HEK293 (cell line): Measurements from ENCODE around the gene ITPKB.

ENCODE experiments used
- EGR2 ChIP-seq: fragments of 450-650 bp; formaldehyde crosslinking; IDR thresholded peaks from 2 replicates; pipeline ENCODE4 v1.5.1; 2016; ENCODE audit warnings: low read depth, missing biosample characterization, missing genetic modification characterization
- HOXA7 ChIP-seq: sonication (generic); formaldehyde crosslinking; IDR thresholded peaks from 2 replicates; pipeline ENCODE4 v1.8.1; 2022; ENCODE audit warnings: missing genetic modification reagents, borderline replicate concordance
- ZFHX2 ChIP-seq: fragments of 450-650 bp; formaldehyde crosslinking; conservative IDR thresholded peaks from 2 replicates; pipeline ENCODE4 v1.5.1; 2016; ENCODE audit warnings: missing biosample characterization, missing genetic modification characterization
- ZNF132 ChIP-seq: fragments of 450-650 bp; formaldehyde crosslinking; IDR thresholded peaks from 2 replicates; pipeline ENCODE4 v1.5.1; 2017; ENCODE audit warnings: missing biosample characterization, missing genetic modification characterization, borderline replicate concordance
- ZNF23 ChIP-seq: fragments of 450-650 bp; formaldehyde crosslinking; IDR thresholded peaks from 2 replicates; pipeline ENCODE4 v1.5.1; 2016; ENCODE audit warnings: missing biosample characterization, missing genetic modification characterization, borderline replicate concordance
- ZNF239 ChIP-seq: fragments of 450-650 bp; formaldehyde crosslinking; IDR thresholded peaks from 2 replicates; pipeline ENCODE4 v1.5.1; 2016; ENCODE audit warnings: missing biosample characterization, missing genetic modification characterization
- ZNF248 ChIP-seq: fragments of 450-650 bp; formaldehyde crosslinking; IDR thresholded peaks from 2 replicates; pipeline ENCODE4 v1.5.1; 2017; ENCODE audit warnings: missing biosample characterization, missing genetic modification characterization
- ZNF335 ChIP-seq: fragments of 450-650 bp; formaldehyde crosslinking; conservative IDR thresholded peaks from 2 replicates; pipeline ENCODE4 v1.5.1; 2016; ENCODE audit warnings: missing biosample characterization, missing genetic modification characterization
- ZNF366 ChIP-seq: fragments of 450-650 bp; formaldehyde crosslinking; conservative IDR thresholded peaks from 2 replicates; pipeline ENCODE4 v1.5.1; 2016; ENCODE audit warnings: missing biosample characterization, missing genetic modification characterization
- ZNF473 ChIP-seq: fragments of 450-650 bp; formaldehyde crosslinking; IDR thresholded peaks from 2 replicates; pipeline ENCODE4 v1.5.1; 2017; ENCODE audit warnings: missing biosample characterization, missing genetic modification characterization
- ZNF549 ChIP-seq: fragments of 450-650 bp; IDR thresholded peaks from 2 replicates; pipeline ENCODE4 v1.5.1; 2018; ENCODE audit warnings: missing biosample characterization, missing genetic modification characterization, mild to moderate bottlenecking, inconsistent platforms, moderate library complexity
- ZNF600 ChIP-seq: fragments of 450-650 bp; formaldehyde crosslinking; IDR thresholded peaks from 2 replicates; pipeline ENCODE4 v1.5.1; 2016; ENCODE audit warnings: missing biosample characterization, missing genetic modification characterization
- ZNF629 ChIP-seq: fragments of 450-650 bp; formaldehyde crosslinking; IDR thresholded peaks from 2 replicates; pipeline ENCODE4 v1.5.1; 2017; ENCODE audit warnings: missing biosample characterization, missing genetic modification characterization
- ZNF660 ChIP-seq: fragments of 450-650 bp; IDR thresholded peaks from 2 replicates; pipeline ENCODE4 v1.5.1; 2018; ENCODE audit warnings: missing biosample characterization, mild to moderate bottlenecking, missing genetic modification characterization
- ZNF791 ChIP-seq: fragments of 450-650 bp; formaldehyde crosslinking; IDR thresholded peaks from 2 replicates; pipeline ENCODE4 v1.5.1; 2016; ENCODE audit warnings: missing biosample characterization, missing genetic modification characterization
- ZSCAN16 ChIP-seq: fragments of 450-650 bp; formaldehyde crosslinking; IDR thresholded peaks from 2 replicates; pipeline ENCODE4 v1.5.1; 2016; ENCODE audit warnings: missing biosample characterization, missing genetic modification characterization
- TF ChIP-seq, protein P1 (sequence below): fragments of 450-650 bp; formaldehyde crosslinking; IDR thresholded peaks from 2 replicates; pipeline ENCODE4 v1.5.1; 2017; ENCODE audit warnings: missing biosample characterization, missing genetic modification characterization
- TF ChIP-seq, protein P2 (sequence below): fragments of 450-650 bp; formaldehyde crosslinking; IDR thresholded peaks from 2 replicates; pipeline ENCODE4 v1.5.1; 2016; ENCODE audit warnings: missing biosample characterization, missing genetic modification characterization
- TF ChIP-seq, protein P3 (sequence below): fragments of 450-650 bp; formaldehyde crosslinking; IDR thresholded peaks from 2 replicates; pipeline ENCODE4 v1.5.1; 2016; ENCODE audit warnings: missing biosample characterization, missing genetic modification characterization
- TF ChIP-seq, protein P4 (sequence below): fragments of 450-650 bp; formaldehyde crosslinking; IDR thresholded peaks from 2 replicates; pipeline ENCODE4 v1.5.1; 2016; ENCODE audit warnings: missing biosample characterization, missing genetic modification characterization, borderline replicate concordance
- TF ChIP-seq, protein P5 (sequence below): fragments of 450-650 bp; formaldehyde crosslinking; IDR thresholded peaks from 2 replicates; pipeline ENCODE4 v1.5.0; 2017; ENCODE audit warnings: missing biosample characterization, missing genetic modification characterization, borderline replicate concordance
- TF ChIP-seq, protein P6 (sequence below): fragments of 450-650 bp; formaldehyde crosslinking; IDR thresholded peaks from 2 replicates; pipeline ENCODE4 v1.5.1; 2016; ENCODE audit warnings: missing biosample characterization, missing genetic modification characterization
- TF ChIP-seq, protein P7 (sequence below): fragments of 450-650 bp; formaldehyde crosslinking; IDR thresholded peaks from 2 replicates; pipeline ENCODE4 v1.5.1; 2016; ENCODE audit warnings: missing biosample characterization, missing genetic modification characterization

The ITPKB gene

DNA sequence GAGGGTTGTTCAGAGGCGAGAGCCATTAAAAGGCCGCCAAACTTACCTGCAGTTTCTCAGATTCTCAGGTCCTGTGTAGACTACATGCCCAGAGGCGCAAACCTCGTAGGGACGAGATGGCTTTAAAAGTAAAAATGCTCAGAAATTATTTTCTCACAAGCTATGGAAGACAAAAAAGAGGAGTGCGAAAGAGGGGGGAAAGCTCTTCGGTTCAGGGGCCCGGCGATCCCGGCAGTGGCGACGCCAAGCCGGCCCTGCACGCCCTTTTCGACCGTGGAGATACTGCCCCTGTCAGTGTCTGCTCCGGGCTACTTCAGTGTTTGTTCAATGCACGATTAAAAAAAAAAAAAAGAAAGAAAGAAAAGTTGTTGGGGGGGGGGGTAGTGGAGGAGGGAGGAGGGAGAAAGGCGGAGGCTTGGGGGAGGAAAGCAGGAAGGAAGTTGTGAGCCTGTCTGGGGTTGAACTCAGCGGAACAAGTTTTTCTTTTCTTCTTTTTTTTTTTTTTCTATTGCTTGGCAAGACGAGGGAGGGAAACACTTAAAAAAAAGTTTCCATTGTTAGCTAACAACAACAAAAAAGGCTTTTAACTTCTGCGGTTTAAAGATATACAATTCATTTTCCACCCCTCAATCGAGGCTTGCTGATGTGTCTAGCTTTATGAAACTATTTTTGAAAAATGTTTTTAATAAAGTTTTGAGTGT lies at the start of gene ITPKB (continued):
- TF ChIP-seq ZNF248 (tag by site-specific recombination) (no peak), ZNF132 (tag by site-specific recombination) (no peak), ZNF791 (no peak), ZNF239 (tag by site-specific recombination) (no peak), ZNF549 (no peak), ZNF23 (no peak), ZNF366 (no peak), ZNF629 (tag by site-specific recombination) (peak; percentile 20; the same call in 1 of the 2 replicates), ZNF660 (tag by site-specific recombination) (no peak), ZNF600 (tag by site-specific recombination) (no peak), EGR2 (no peak), ZSCAN16 (tag by site-specific recombination) (no peak), ZFHX2 (tag by site-specific recombination) (no peak), ZNF335 (tag by site-specific recombination) (peak; percentile 85), HOXA7 (CRISPR knock-in tag) (no peak), ZNF473 (tag by site-specific recombination) (no peak)
- TF ChIP-seq, protein P1, sequence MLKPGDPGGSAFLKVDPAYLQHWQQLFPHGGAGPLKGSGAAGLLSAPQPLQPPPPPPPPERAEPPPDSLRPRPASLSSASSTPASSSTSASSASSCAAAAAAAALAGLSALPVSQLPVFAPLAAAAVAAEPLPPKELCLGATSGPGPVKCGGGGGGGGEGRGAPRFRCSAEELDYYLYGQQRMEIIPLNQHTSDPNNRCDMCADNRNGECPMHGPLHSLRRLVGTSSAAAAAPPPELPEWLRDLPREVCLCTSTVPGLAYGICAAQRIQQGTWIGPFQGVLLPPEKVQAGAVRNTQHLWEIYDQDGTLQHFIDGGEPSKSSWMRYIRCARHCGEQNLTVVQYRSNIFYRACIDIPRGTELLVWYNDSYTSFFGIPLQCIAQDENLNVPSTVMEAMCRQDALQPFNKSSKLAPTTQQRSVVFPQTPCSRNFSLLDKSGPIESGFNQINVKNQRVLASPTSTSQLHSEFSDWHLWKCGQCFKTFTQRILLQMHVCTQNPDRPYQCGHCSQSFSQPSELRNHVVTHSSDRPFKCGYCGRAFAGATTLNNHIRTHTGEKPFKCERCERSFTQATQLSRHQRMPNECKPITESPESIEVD (tag by site-specific recombination) = peak; percentile 82
- TF ChIP-seq, protein P2, sequence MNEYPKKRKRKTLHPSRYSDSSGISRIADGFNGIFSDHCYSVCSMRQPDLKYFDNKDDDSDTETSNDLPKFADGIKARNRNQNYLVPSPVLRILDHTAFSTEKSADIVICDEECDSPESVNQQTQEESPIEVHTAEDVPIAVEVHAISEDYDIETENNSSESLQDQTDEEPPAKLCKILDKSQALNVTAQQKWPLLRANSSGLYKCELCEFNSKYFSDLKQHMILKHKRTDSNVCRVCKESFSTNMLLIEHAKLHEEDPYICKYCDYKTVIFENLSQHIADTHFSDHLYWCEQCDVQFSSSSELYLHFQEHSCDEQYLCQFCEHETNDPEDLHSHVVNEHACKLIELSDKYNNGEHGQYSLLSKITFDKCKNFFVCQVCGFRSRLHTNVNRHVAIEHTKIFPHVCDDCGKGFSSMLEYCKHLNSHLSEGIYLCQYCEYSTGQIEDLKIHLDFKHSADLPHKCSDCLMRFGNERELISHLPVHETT (tag by site-specific recombination) = no peak
- TF ChIP-seq, protein P3, sequence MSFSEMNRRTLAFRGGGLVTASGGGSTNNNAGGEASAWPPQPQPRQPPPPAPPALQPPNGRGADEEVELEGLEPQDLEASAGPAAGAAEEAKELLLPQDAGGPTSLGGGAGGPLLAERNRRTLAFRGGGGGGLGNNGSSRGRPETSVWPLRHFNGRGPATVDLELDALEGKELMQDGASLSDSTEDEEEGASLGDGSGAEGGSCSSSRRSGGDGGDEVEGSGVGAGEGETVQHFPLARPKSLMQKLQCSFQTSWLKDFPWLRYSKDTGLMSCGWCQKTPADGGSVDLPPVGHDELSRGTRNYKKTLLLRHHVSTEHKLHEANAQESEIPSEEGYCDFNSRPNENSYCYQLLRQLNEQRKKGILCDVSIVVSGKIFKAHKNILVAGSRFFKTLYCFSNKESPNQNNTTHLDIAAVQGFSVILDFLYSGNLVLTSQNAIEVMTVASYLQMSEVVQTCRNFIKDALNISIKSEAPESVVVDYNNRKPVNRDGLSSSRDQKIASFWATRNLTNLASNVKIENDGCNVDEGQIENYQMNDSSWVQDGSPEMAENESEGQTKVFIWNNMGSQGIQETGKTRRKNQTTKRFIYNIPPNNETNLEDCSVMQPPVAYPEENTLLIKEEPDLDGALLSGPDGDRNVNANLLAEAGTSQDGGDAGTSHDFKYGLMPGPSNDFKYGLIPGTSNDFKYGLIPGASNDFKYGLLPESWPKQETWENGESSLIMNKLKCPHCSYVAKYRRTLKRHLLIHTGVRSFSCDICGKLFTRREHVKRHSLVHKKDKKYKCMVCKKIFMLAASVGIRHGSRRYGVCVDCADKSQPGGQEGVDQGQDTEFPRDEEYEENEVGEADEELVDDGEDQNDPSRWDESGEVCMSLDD (tag by site-specific recombination) = no peak
- TF ChIP-seq, protein P4, sequence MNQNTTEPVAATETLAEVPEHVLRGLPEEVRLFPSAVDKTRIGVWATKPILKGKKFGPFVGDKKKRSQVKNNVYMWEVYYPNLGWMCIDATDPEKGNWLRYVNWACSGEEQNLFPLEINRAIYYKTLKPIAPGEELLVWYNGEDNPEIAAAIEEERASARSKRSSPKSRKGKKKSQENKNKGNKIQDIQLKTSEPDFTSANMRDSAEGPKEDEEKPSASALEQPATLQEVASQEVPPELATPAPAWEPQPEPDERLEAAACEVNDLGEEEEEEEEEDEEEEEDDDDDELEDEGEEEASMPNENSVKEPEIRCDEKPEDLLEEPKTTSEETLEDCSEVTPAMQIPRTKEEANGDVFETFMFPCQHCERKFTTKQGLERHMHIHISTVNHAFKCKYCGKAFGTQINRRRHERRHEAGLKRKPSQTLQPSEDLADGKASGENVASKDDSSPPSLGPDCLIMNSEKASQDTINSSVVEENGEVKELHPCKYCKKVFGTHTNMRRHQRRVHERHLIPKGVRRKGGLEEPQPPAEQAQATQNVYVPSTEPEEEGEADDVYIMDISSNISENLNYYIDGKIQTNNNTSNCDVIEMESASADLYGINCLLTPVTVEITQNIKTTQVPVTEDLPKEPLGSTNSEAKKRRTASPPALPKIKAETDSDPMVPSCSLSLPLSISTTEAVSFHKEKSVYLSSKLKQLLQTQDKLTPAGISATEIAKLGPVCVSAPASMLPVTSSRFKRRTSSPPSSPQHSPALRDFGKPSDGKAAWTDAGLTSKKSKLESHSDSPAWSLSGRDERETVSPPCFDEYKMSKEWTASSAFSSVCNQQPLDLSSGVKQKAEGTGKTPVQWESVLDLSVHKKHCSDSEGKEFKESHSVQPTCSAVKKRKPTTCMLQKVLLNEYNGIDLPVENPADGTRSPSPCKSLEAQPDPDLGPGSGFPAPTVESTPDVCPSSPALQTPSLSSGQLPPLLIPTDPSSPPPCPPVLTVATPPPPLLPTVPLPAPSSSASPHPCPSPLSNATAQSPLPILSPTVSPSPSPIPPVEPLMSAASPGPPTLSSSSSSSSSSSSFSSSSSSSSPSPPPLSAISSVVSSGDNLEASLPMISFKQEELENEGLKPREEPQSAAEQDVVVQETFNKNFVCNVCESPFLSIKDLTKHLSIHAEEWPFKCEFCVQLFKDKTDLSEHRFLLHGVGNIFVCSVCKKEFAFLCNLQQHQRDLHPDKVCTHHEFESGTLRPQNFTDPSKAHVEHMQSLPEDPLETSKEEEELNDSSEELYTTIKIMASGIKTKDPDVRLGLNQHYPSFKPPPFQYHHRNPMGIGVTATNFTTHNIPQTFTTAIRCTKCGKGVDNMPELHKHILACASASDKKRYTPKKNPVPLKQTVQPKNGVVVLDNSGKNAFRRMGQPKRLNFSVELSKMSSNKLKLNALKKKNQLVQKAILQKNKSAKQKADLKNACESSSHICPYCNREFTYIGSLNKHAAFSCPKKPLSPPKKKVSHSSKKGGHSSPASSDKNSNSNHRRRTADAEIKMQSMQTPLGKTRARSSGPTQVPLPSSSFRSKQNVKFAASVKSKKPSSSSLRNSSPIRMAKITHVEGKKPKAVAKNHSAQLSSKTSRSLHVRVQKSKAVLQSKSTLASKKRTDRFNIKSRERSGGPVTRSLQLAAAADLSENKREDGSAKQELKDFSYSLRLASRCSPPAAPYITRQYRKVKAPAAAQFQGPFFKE = no peak
- TF ChIP-seq, protein P5, sequence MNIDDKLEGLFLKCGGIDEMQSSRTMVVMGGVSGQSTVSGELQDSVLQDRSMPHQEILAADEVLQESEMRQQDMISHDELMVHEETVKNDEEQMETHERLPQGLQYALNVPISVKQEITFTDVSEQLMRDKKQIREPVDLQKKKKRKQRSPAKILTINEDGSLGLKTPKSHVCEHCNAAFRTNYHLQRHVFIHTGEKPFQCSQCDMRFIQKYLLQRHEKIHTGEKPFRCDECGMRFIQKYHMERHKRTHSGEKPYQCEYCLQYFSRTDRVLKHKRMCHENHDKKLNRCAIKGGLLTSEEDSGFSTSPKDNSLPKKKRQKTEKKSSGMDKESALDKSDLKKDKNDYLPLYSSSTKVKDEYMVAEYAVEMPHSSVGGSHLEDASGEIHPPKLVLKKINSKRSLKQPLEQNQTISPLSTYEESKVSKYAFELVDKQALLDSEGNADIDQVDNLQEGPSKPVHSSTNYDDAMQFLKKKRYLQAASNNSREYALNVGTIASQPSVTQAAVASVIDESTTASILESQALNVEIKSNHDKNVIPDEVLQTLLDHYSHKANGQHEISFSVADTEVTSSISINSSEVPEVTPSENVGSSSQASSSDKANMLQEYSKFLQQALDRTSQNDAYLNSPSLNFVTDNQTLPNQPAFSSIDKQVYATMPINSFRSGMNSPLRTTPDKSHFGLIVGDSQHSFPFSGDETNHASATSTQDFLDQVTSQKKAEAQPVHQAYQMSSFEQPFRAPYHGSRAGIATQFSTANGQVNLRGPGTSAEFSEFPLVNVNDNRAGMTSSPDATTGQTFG (tag by site-specific recombination) = no peak
- TF ChIP-seq, protein P6, sequence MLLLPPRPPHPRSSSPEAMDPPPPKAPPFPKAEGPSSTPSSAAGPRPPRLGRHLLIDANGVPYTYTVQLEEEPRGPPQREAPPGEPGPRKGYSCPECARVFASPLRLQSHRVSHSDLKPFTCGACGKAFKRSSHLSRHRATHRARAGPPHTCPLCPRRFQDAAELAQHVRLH (tag by site-specific recombination) = no peak
- TF ChIP-seq, protein P7, sequence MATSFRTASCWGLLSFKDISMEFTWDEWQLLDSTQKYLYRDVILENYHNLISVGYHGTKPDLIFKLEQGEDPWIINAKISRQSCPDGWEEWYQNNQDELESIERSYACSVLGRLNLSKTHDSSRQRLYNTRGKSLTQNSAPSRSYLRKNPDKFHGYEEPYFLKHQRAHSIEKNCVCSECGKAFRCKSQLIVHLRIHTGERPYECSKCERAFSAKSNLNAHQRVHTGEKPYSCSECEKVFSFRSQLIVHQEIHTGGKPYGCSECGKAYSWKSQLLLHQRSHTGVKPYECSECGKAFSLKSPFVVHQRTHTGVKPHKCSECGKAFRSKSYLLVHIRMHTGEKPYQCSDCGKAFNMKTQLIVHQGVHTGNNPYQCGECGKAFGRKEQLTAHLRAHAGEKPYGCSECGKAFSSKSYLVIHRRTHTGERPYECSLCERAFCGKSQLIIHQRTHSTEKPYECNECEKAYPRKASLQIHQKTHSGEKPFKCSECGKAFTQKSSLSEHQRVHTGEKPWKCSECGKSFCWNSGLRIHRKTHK (tag by site-specific recombination) = no peak
